CD8-positive, alpha-beta memory T cell (primary cell): Measurements from ENCODE around the gene STRIP1. TPM values are rescaled to one million over a fixed set of nuclear protein-coding genes. Genes with fewer than 3 reads are reported as not detected.
A peak's percentile ranks its signal among the peaks of the same experiment; 100 is the strongest.

ENCODE experiments used
- CTCF ChIA-PET: fragments of 350-600 bp; sonication (Branson Sonifier 250); formaldehyde crosslinking; loops from one replicate; lab custom pipeline; 2021; ENCODE audit warnings: antibody characterized with exemption; lab: Charles Lee
- POLR2A ChIA-PET: fragments of 350-600 bp; sonication (Branson Sonifier 250); formaldehyde crosslinking; loops from one replicate; lab custom pipeline; 2021; ENCODE audit warnings: antibody characterized with exemption; lab: Charles Lee
- DNase-seq, 5 donors: peaks; one replicate each; pipeline versions ENCODE4 v3.0.0 to v3.0.0-alpha.2; 2020 to 2022; ENCODE audit warnings: mixed read lengths in 1 of 5
- H3K27ac ChIP-seq: one replicate; pipeline ENCODE4 v1.7.0; 2013; ENCODE audit warnings: low read depth, mild to moderate bottlenecking, low read length, moderate library complexity
- H3K27me3 ChIP-seq: 2 replicates; pipeline ENCODE4 v1.7.0; 2013; ENCODE audit warnings: low read length, mild to moderate bottlenecking; ENCODE audit not compliant: insufficient read depth, poor library complexity, severe bottlenecking
- H3K36me3 ChIP-seq: 2 replicates; pipeline ENCODE4 v1.7.0; 2013; ENCODE audit warnings: mild to moderate bottlenecking, low read length, moderate library complexity; ENCODE audit not compliant: insufficient read depth
- H3K4me1 ChIP-seq: 2 replicates; pipeline ENCODE4 v1.7.0; 2013; ENCODE audit warnings: mild to moderate bottlenecking, low read length, moderate library complexity; ENCODE audit not compliant: insufficient read depth
- H3K4me3 ChIP-seq: 2 replicates; pipeline ENCODE4 v1.7.0; 2013; ENCODE audit warnings: mild to moderate bottlenecking, low read length
- H3K9me3 ChIP-seq: 2 replicates; pipeline ENCODE4 v1.7.0; 2013; ENCODE audit warnings: mild to moderate bottlenecking, low read length
- H3K27ac Mint-ChIP-seq, 8 donors: one replicate each; pipeline ENCODE4 v1.8.0; 2020 to 2021; ENCODE audit warnings: mixed read lengths in 8 of 8, mild to moderate bottlenecking in 6 of 8, inconsistent platforms in 3 of 8, moderate library complexity in 3 of 8
- H3K27me3 Mint-ChIP-seq, 2 donors: one replicate each; pipeline ENCODE4 v1.8.0; 2020 to 2021; ENCODE audit warnings: mixed read lengths in 2 of 2, mild to moderate bottlenecking in 1 of 2, moderate library complexity in 1 of 2
- H3K36me3 Mint-ChIP-seq, 3 donors: one replicate each; pipeline ENCODE4 v1.8.0; 2020 to 2021; ENCODE audit warnings: mixed read lengths in 3 of 3, inconsistent platforms in 1 of 3, mild to moderate bottlenecking in 1 of 3
- H3K4me1 Mint-ChIP-seq, 3 donors: one replicate each; pipeline ENCODE4 v1.8.0; 2020 to 2021; ENCODE audit warnings: mixed read lengths in 3 of 3, inconsistent platforms in 1 of 3, mild to moderate bottlenecking in 1 of 3
- H3K4me3 Mint-ChIP-seq, 7 donors: one replicate each; pipeline ENCODE4 v1.8.0; 2020 to 2021; ENCODE audit warnings: mixed read lengths in 7 of 7, mild to moderate bottlenecking in 6 of 7, moderate library complexity in 4 of 7, inconsistent platforms in 2 of 7
- H3K9me3 Mint-ChIP-seq, 5 donors: one replicate each; pipeline ENCODE4 v1.8.0; 2020 to 2022; ENCODE audit warnings: mixed read lengths in 5 of 5, mild to moderate bottlenecking in 3 of 5, moderate library complexity in 2 of 5, inconsistent platforms in 1 of 5
- polyA plus RNA-seq: library from polyadenylated mRNA; unstranded; fragments of 300-500 nt; fragmentation: Illumina TruSeq; gene quantifications from one replicate; pipeline ENCODE4 v1.2.3, GENCODE V29; 2021
- total RNA-seq, 2 experiments: library from RNA; stranded (reverse); gene quantifications; one replicate each; pipeline ENCODE4 v1.2.3, GENCODE V29; 2021

The STRIP1 gene
- total and polyA plus RNA-seq, 3 experiments from 2014 or later, result 27.7 to 37.3 (median 35.1) TPM

DNA sequence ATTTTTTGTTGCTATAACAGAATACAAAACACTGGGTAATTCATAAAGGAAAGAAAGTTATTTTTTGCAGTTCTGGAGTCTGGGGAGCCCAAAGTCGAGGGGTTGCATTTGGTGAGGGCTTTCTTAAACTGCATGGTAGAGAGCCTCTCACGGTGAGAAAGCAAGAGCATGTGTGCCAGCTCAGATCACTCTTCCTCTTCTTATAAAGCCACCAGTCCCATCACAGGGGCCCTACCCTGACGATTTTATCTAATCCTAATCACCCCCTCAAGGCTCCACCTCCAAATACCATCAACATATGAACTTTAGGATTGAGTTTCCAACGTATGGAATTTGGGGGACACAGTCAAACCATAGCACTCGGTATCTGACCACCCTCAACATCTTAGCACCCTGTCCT, 1.0 kb upstream of the STRIP1 start:
- no peak for DNase-seq
- Mint-ChIP-seq H3K9me3 (no peaks in the 10 kb centered on the region), H3K4me3 (peak overlapping the region; percentile 37 to 99 (median 94)), H3K27ac (peak overlapping the region; percentile 32 to 98 (median 93)), H3K27me3 (no peaks in the 10 kb centered on the region), H3K36me3 (peaks cover 0 to 24% (median 2%) of the 10 kb centered on the region in 3 donors), H3K4me1 (peaks cover 55 to 70% (median 59%) of the 10 kb centered on the region in 3 donors)
- POLR2A ChIA-PET, result interaction anchor here (0.6 kb wide), 1 partner anchor 1837 kb away, joined by 4 read pairs; no protein-coding TSS in a partner anchor
- Histone ChIP-seq H3K27me3 (no peaks in the 10 kb centered on the region), H3K27ac (peak overlapping the region; percentile 90), H3K9me3 (no peaks in the 10 kb centered on the region), H3K4me1 (peaks cover 42% of the 10 kb centered on the region), H3K4me3 (peak overlapping the region; percentile 64), H3K36me3 (peaks cover 8% of the 10 kb centered on the region)
- CTCF ChIA-PET, result no interaction called here

DNA sequence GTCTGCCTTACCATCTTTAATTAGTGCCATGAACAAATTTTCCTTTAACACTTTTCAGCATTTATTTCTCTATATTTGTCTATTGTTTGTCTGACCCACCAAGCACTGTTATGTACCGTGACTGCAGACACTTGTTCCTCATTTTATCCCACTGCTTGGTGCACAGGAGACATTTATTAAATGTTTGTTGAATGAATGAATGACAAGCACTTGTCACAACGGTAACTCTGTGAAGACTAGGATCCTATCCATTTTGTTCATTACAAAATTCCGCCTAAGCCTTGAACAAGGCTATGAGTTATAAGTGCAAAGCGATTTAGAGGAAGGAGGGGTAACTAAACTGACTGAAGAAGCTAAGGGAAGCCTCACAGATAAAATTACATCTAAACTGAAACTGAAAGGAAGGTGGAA, 379 bp upstream of the STRIP1 start:
- no peaks in the 10 kb centered on the region for H3K27me3 ChIP-seq
- peaks cover 42% of the 10 kb centered on the region for H3K4me1 ChIP-seq
- peak overlapping the region; percentile 87 to 98 (median 94) for H3K27ac Mint-ChIP-seq
- H3K36me3 ChIP-seq, result peaks cover 14% of the 10 kb centered on the region
- peaks cover 0 to 31% (median 6%) of the 10 kb centered on the region in 3 donors for H3K36me3 Mint-ChIP-seq
- no peaks in the 10 kb centered on the region for H3K9me3 Mint-ChIP-seq
- no peak for DNase-seq
- peak overlapping the region; percentile 92 to 99 (median 94) for H3K4me3 Mint-ChIP-seq
- POLR2A ChIA-PET, result interaction anchor here (0.6 to 1.4 kb wide), 5 partner anchors 50 to 1838 kb away, joined by 4 to 9 read pairs (median 5); partner anchors contain the start of genes AHCYL1, ATXN7L2, GNAI3 and RBM15
- CTCF ChIA-PET, result interaction anchor here (0.8 to 2.9 kb wide), 9 partner anchors 11 to 550 kb away, joined by 3 to 11 read pairs (median 6); partner anchors contain the start of genes AHCYL1 and ATXN7L2
- H3K4me1 Mint-ChIP-seq, result peaks cover 55 to 70% (median 59%) of the 10 kb centered on the region in 3 donors
- no peaks in the 10 kb centered on the region for H3K9me3 ChIP-seq
- peak overlapping the region; percentile 90 for H3K27ac ChIP-seq
- no peaks in the 10 kb centered on the region for H3K27me3 Mint-ChIP-seq
- peak overlapping the region; percentile 64 for H3K4me3 ChIP-seq

- Histone ChIP-seq H3K4me1 (peaks cover 36% of the 10 kb centered on the region), H3K9me3 (no peaks in the 10 kb centered on the region), H3K4me3 (peak overlapping the region; percentile 64), H3K27me3 (no peaks in the 10 kb centered on the region), H3K36me3 (peaks cover 26% of the 10 kb centered on the region), H3K27ac (peak overlapping the region; percentile 90)
- DNase-seq, result no peak
- H3K4me1 Mint-ChIP-seq, result peaks cover 49 to 61% (median 51%) of the 10 kb centered on the region in 3 donors
- peaks cover 0 to 41% (median 9%) of the 10 kb centered on the region in 3 donors for H3K36me3 Mint-ChIP-seq
- H3K27ac Mint-ChIP-seq, result peak overlapping the region; percentile 64 to 97 (median 90)
- H3K4me3 Mint-ChIP-seq, result peak overlapping the region; percentile 87 to 99 (median 91)
- no peaks in the 10 kb centered on the region for H3K27me3 Mint-ChIP-seq
- ChIA-PET POLR2A (interaction anchor here (0.6 to 1.4 kb wide), 3 partner anchors 487 to 584 kb away, joined by 4 to 9 read pairs (median 5); partner anchors contain the start of genes ATXN7L2 and GNAI3), CTCF (interaction anchor here (1.1 to 2.9 kb wide), 9 partner anchors 10 to 425 kb away, joined by 3 to 11 read pairs (median 6); partner anchors contain the start of gene AHCYL1)
- H3K9me3 Mint-ChIP-seq, result no peaks in the 10 kb centered on the region
These were observed 870 bp downstream of the STRIP1 start for GRCh38 chr1:110035236-110035752.

GRCh38 chr1:110038271-110038670, 3.8 kb downstream of the STRIP1 start:
- peak overlapping the region in 1 of 8 donors; percentile 71 for H3K27ac Mint-ChIP-seq
- H3K27me3 Mint-ChIP-seq, result no peaks in the 10 kb centered on the region
- Histone ChIP-seq H3K9me3 (no peaks in the 10 kb centered on the region), H3K27me3 (no peaks in the 10 kb centered on the region), H3K4me1 (peaks cover 23% of the 10 kb centered on the region), H3K27ac (no peak overlapping the region), H3K36me3 (peaks cover 56% of the 10 kb centered on the region), H3K4me3 (no peak overlapping the region)
- H3K36me3 Mint-ChIP-seq, result peaks cover 0 to 71% (median 9%) of the 10 kb centered on the region in 3 donors
- no peaks in the 10 kb centered on the region for H3K9me3 Mint-ChIP-seq
- CTCF ChIA-PET, result interaction anchor here (0.7 to 1.5 kb wide), 2 partner anchors 50 to 133 kb away, joined by 3 read pairs; no protein-coding TSS in a partner anchor
- POLR2A ChIA-PET, result interaction anchor here (0.6 kb wide), 1 partner anchor 1023 kb away, joined by 3 read pairs; no protein-coding TSS in a partner anchor
- H3K4me1 Mint-ChIP-seq, result peaks cover 29 to 35% (median 32%) of the 10 kb centered on the region in 3 donors
- DNase-seq, result no peak
- peak overlapping the region in 1 of 7 donors; percentile 42 for H3K4me3 Mint-ChIP-seq

DNA sequence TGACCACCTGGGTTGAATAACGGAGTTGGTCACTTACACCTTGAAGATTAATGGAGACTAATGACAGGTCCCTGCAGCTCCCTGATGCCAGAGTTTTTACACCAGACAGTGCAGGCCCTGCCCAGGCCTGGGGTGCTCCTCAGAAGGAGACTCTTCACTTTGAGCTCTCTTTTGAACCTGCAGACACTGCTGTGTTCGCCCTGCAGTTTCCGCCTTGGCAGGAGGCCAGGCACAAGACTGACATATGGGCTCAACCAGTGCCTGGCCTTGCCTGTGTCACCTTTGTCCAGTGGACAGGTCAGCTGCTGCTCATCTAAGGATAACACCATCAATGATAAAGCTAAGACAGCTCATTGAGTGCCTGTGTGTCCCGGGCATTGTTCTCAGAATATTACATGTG, 5.2 kb downstream of the STRIP1 start:
- H3K27ac ChIP-seq, result no peak overlapping the region
- ChIA-PET CTCF (interaction anchor here (1.5 kb wide), 1 partner anchor 48 kb away, joined by 3 read pairs; no protein-coding TSS in a partner anchor), POLR2A (no interaction called here)
- DNase-seq, result no peak
- H3K36me3 Mint-ChIP-seq, result peaks cover 0 to 79% (median 15%) of the 10 kb centered on the region in 3 donors
- H3K4me3 Mint-ChIP-seq, result no peak overlapping the region
- H3K4me1 Mint-ChIP-seq, result peaks cover 17 to 23% (median 20%) of the 10 kb centered on the region in 3 donors
- H3K9me3 Mint-ChIP-seq, result no peaks in the 10 kb centered on the region
- H3K27ac Mint-ChIP-seq, result no peak overlapping the region
- H3K4me3 ChIP-seq, result no peak overlapping the region
- no peaks in the 10 kb centered on the region for H3K27me3 ChIP-seq
- no peaks in the 10 kb centered on the region for H3K27me3 Mint-ChIP-seq
- no peaks in the 10 kb centered on the region for H3K9me3 ChIP-seq
- peaks cover 14% of the 10 kb centered on the region for H3K4me1 ChIP-seq
- H3K36me3 ChIP-seq, result peaks cover 67% of the 10 kb centered on the region

DNA sequence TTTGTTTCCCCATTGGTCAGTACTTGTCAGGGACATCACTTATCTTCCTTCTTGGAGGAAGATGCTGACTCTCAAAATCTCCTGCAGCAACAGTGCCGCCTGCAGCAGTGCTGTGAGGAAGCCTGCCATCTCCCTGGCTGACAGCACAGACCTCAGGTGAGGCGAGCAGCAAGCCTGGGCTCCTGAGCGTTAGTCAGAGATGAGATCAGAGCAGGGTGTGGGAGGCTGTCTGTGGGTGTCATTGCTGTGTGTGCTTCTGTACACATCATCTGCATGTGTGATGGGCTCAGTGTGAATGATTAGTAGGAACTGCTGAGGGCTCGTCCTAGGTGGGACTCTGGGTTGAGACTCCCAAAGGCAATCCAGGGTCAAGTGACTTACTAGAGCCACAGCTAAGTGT, 6.1 kb downstream of the STRIP1 start:
- POLR2A ChIA-PET, result no interaction called here

GRCh38 chr1:110043016-110043415, 8.6 kb downstream of the STRIP1 start:
- no peaks in the 10 kb centered on the region for H3K4me1 Mint-ChIP-seq
- Histone ChIP-seq H3K27ac (no peak overlapping the region), H3K9me3 (no peaks in the 10 kb centered on the region), H3K4me3 (no peak overlapping the region), H3K36me3 (peaks cover 88% of the 10 kb centered on the region), H3K27me3 (no peaks in the 10 kb centered on the region), H3K4me1 (no peaks in the 10 kb centered on the region)
- ChIA-PET CTCF (interaction anchor here (1.1 to 2.5 kb wide), 2 partner anchors 9 to 11 kb away, joined by 3 to 8 read pairs; no protein-coding TSS in a partner anchor), POLR2A (no interaction called here)
- no peaks in the 10 kb centered on the region for H3K27me3 Mint-ChIP-seq
- peaks cover 0 to 93% (median 29%) of the 10 kb centered on the region in 3 donors for H3K36me3 Mint-ChIP-seq
- H3K9me3 Mint-ChIP-seq, result no peaks in the 10 kb centered on the region
- H3K27ac Mint-ChIP-seq, result no peak overlapping the region
- H3K4me3 Mint-ChIP-seq, result no peak overlapping the region
- DNase-seq, result no peak

More for the DNA sequence above, 6.1 kb downstream of the STRIP1 start:
- CTCF ChIA-PET, result interaction anchor here (0.8 to 2.5 kb wide), 3 partner anchors 11 to 19 kb away, joined by 4 to 8 read pairs (median 4); no protein-coding TSS in a partner anchor
- H3K4me3 ChIP-seq, result no peak overlapping the region
- H3K27me3 ChIP-seq, result no peaks in the 10 kb centered on the region
- peaks cover 76% of the 10 kb centered on the region for H3K36me3 ChIP-seq
- H3K27ac ChIP-seq, result no peak overlapping the region
- Mint-ChIP-seq H3K36me3 (peaks cover 0 to 86% (median 18%) of the 10 kb centered on the region in 3 donors), H3K27me3 (no peaks in the 10 kb centered on the region), H3K9me3 (no peaks in the 10 kb centered on the region), H3K4me1 (peaks cover 12 to 17% (median 14%) of the 10 kb centered on the region in 3 donors), H3K4me3 (peak overlapping the region in 1 of 7 donors; percentile 20), H3K27ac (no peak overlapping the region)
- DNase-seq, result no peak
- H3K4me1 ChIP-seq, result peaks cover 10% of the 10 kb centered on the region
- H3K9me3 ChIP-seq, result no peaks in the 10 kb centered on the region
